IPS-20b (cell line): ENCODE measurements around the gene SERPINB1.
"Not testable (repeated sequence)": the region's sequence is repeated elsewhere in the genome, so short reads cannot be mapped to it uniquely, and the experiment has no call there.

Experiments used
- H3K27ac ChIP-seq: one replicate; pipeline ENCODE4 v1.5.1; 2013; ENCODE audit warnings: low read length
- H3K27me3 ChIP-seq: 2 replicates; pipeline ENCODE4 v1.6.1; 2013; ENCODE audit warnings: mild to moderate bottlenecking, low read length, inconsistent platforms; ENCODE audit not compliant: insufficient read depth
- H3K36me3 ChIP-seq: 2 replicates; pipeline ENCODE4 v1.6.1; 2013; ENCODE audit warnings: low read depth, mild to moderate bottlenecking, inconsistent platforms, low read length, moderate library complexity; ENCODE audit not compliant: insufficient read depth
- H3K4me1 ChIP-seq: 2 replicates; pipeline ENCODE4 v1.6.1; 2013; ENCODE audit warnings: mild to moderate bottlenecking, control low read depth, inconsistent platforms, low read length, moderate library complexity; ENCODE audit not compliant: insufficient read depth
- H3K4me3 ChIP-seq: 2 replicates; pipeline ENCODE4 v1.5.1; 2013; ENCODE audit warnings: mild to moderate bottlenecking, low read length, inconsistent platforms
- H3K9ac ChIP-seq: 2 replicates; pipeline ENCODE4 v1.6.1; 2013; ENCODE audit warnings: low read depth, mild to moderate bottlenecking, inconsistent platforms, low read length, moderate library complexity
- H3K9me3 ChIP-seq: 2 replicates; pipeline ENCODE4 v1.6.1; 2013; ENCODE audit warnings: mild to moderate bottlenecking, low read depth, low read length, inconsistent platforms; ENCODE audit not compliant: insufficient read depth

SERPINB1 gene

GRCh38 chr6:2862712-2863181, 21.1 kb upstream of the SERPINB1 start:
- Histone ChIP-seq H3K9me3 (no peaks in the 10 kb centered on the region), H3K27ac (no peak overlapping the region)

GRCh38 chr6:2861822-2862164, 20.1 kb upstream of the SERPINB1 start:
- no peak overlapping the region for H3K4me3 ChIP-seq
- no peak overlapping the region for H3K27ac ChIP-seq
- H3K9me3 ChIP-seq: no peaks in the 10 kb centered on the region
- no peak overlapping the region for H3K9ac ChIP-seq
- H3K27me3 ChIP-seq: no peaks in the 10 kb centered on the region
- H3K4me1 ChIP-seq: peaks cover 33% of the 10 kb centered on the region
- no peaks in the 10 kb centered on the region for H3K36me3 ChIP-seq

More at GRCh38 chr6:2862712-2863181, 21.1 kb upstream of the SERPINB1 start:
- Histone ChIP-seq H3K4me3 (no peak overlapping the region), H3K9ac (no peak overlapping the region), H3K27me3 (no peaks in the 10 kb centered on the region), H3K4me1 (peaks cover 37% of the 10 kb centered on the region), H3K36me3 (no peaks in the 10 kb centered on the region)

- Histone ChIP-seq H3K36me3 (no peaks in the 10 kb centered on the region), H3K9me3 (no peaks in the 10 kb centered on the region), H3K9ac (no peak overlapping the region), H3K4me3 (no peak overlapping the region), H3K4me1 (peaks cover 27% of the 10 kb centered on the region), H3K27ac (no peak overlapping the region), H3K27me3 (no peaks in the 10 kb centered on the region)
These were observed 19.6 kb upstream of the SERPINB1 start for GRCh38 chr6:2861060-2861821.

GRCh38 chr6:2860706-2861059, 19.0 kb upstream of the SERPINB1 start:
- H3K4me3 ChIP-seq, H3K9me3 ChIP-seq, H3K36me3 ChIP-seq, H3K27me3 ChIP-seq, H3K9ac ChIP-seq, H3K27ac ChIP-seq: not testable (repeated sequence)
- peaks cover 22% of the 10 kb centered on the region for H3K4me1 ChIP-seq

- not testable (repeated sequence) for H3K27me3 ChIP-seq, H3K9ac ChIP-seq, H3K27ac ChIP-seq, H3K9me3 ChIP-seq, H3K4me3 ChIP-seq, H3K36me3 ChIP-seq
- H3K4me1 ChIP-seq: peaks cover 18% of the 10 kb centered on the region
These were observed 18.4 kb upstream of the SERPINB1 start for GRCh38 chr6:2859798-2860705.

GRCh38 chr6:2859185-2859700, 17.6 kb upstream of the SERPINB1 start:
- Histone ChIP-seq H3K27ac (no peak overlapping the region), H3K4me1 (peaks cover 13% of the 10 kb centered on the region), H3K9me3 (no peaks in the 10 kb centered on the region), H3K27me3 (no peaks in the 10 kb centered on the region), H3K4me3 (no peak overlapping the region), H3K9ac (no peak overlapping the region), H3K36me3 (no peaks in the 10 kb centered on the region)

GRCh38 chr6:2857580-2858337, 16.1 kb upstream of the SERPINB1 start:
- H3K36me3 ChIP-seq: no peaks in the 10 kb centered on the region
- H3K9ac ChIP-seq: no peak overlapping the region
- H3K27ac ChIP-seq: no peak overlapping the region
- H3K9me3 ChIP-seq: no peaks in the 10 kb centered on the region
- no peaks in the 10 kb centered on the region for H3K27me3 ChIP-seq
- no peak overlapping the region for H3K4me3 ChIP-seq
- peaks cover 13% of the 10 kb centered on the region for H3K4me1 ChIP-seq

GRCh38 chr6:2857185-2857579, 15.5 kb upstream of the SERPINB1 start:
- peaks cover 13% of the 10 kb centered on the region for H3K4me1 ChIP-seq
- no peak overlapping the region for H3K9ac ChIP-seq
- no peaks in the 10 kb centered on the region for H3K36me3 ChIP-seq
- no peaks in the 10 kb centered on the region for H3K9me3 ChIP-seq
- H3K27me3 ChIP-seq: no peaks in the 10 kb centered on the region
- no peak overlapping the region for H3K27ac ChIP-seq
- H3K4me3 ChIP-seq: no peak overlapping the region

- H3K4me3 ChIP-seq: no peak overlapping the region
- H3K9ac ChIP-seq: no peak overlapping the region; the same call in 1 of the 2 replicates
- H3K27me3 ChIP-seq: no peaks in the 10 kb centered on the region
- no peaks in the 10 kb centered on the region for H3K9me3 ChIP-seq
- H3K27ac ChIP-seq: no peak overlapping the region
- H3K36me3 ChIP-seq: no peaks in the 10 kb centered on the region
- peaks cover 13% of the 10 kb centered on the region for H3K4me1 ChIP-seq
These were observed 13.4 kb upstream of the SERPINB1 start for GRCh38 chr6:2855061-2855519.

- Histone ChIP-seq H3K4me3 (no peak overlapping the region; the same call in 1 of the 2 replicates), H3K4me1 (peaks cover 13% of the 10 kb centered on the region), H3K27me3 (no peaks in the 10 kb centered on the region), H3K36me3 (no peaks in the 10 kb centered on the region), H3K9ac (no peak overlapping the region; the same call in 1 of the 2 replicates), H3K27ac (no peak overlapping the region), H3K9me3 (no peaks in the 10 kb centered on the region)
These were observed 12.8 kb upstream of the SERPINB1 start for GRCh38 chr6:2854396-2854982.
